B cell (primary cell): Measurements from ENCODE around the gene TAS2R38.

Experiments used
- CTCF ChIP-seq: fragments of 200-600 bp; IDR thresholded peaks from one replicate; pipeline ENCODE4 v1.8.0; 2022; ENCODE audit warnings: antibody characterized with exemption, mild to moderate bottlenecking
- EZH2 ChIP-seq: IDR thresholded peaks from 2 replicates; pipeline ENCODE4 v1.6.1; 2012; ENCODE audit warnings: borderline replicate concordance, low read depth, mild to moderate bottlenecking, moderate library complexity, low read length; ENCODE audit not compliant: insufficient read depth, poor library complexity, severe bottlenecking

DNA sequence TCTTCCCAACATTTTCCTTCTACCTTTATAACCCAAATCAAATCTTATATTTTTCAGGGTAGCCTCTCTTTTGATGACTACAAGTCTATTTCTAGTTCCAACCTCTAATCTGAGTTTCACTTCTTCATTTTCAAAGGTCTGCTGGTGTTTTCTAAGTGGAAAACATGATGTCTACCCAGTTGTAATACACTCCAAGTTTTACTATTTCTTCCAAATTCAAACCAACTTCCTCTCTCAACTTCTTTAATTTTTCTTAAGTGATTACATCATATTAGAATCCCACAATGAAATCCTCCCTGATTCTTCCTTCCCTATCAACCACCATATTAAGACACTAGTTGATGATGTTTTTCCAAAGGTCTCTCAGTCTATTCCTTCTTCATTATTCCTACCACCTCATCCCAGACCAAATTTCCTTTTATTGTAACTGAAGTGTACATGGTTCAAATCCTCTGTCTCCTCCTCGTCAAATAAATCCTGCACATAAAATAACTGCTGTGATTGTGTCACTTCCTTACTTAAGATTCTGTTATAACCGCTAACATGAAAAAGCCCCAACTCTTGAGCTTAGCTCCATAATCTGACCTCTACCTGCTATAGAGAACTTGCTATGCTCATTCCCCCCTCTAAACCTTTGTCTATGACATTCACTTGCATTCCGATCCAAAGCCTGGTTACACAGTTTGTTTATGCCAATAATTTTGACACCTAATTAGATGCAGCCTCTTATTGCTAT lies 12.7 kb downstream of the TAS2R38 start:
- TF ChIP-seq CTCF, result no peak
- TF ChIP-seq EZH2, result no peak
